ENCODE data around the gene NOP16. TPM values are rescaled to one million over a fixed set of nuclear protein-coding genes. Genes with fewer than 3 reads are reported as not detected.

Gene NOP16
- total RNA-seq, 1 experiment from 2014 or later, result 103 TPM

DNA sequence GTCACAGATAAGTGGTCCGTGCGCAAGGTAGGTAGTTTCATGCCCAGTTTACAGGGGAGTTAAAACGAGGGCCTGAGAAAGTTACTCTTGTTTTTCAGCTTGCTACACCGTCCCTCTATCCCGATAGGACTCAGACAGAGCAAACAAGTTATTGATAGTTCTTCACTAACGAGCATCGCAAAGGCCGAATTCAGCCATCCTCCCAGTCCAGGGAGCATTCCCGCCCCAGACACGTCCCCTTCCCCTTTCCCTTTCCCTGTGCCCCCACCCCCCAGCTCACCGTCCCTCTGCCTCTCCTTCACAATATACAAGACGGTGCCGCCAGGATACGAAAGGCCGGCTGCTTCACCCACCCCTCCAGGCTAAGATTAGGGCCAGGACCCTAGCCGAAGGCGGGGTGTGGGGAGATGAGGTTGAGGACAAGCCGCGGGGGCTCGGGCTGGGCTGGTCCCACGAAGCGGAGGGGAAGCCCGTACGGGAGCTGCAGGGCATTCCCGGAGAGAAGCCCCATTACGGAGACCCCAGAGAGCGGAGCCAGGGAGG lies 27.4 kb downstream of the NOP16 start:
- peaks cover 9% of the 10 kb centered on the region; the same call in 1 of the 2 replicates for H3K36me3 ChIP-seq (ENCODE audit: low read depth, low read length)
- intact Hi-C loops (cut with micrococcal nuclease), result loop anchor here (2.0 kb wide), 1 partner anchor 54 kb away; no protein-coding TSS in a partner anchor
- no peak overlapping the region for H3K27ac ChIP-seq (ENCODE audit: low read length)
- H3K9ac ChIP-seq (ENCODE audit: low read length), result peak overlapping the region; percentile 84
- H2AFZ ChIP-seq (ENCODE audit: low read length), result peak overlapping the region; percentile 81
- H4K20me1 ChIP-seq (ENCODE audit: low read length), result 0 out of 2 replicates have a peak, but pooled peaks cover 4% of the 10 kb centered on the region
- no peaks in the 10 kb centered on the region for H3K27me3 ChIP-seq (ENCODE audit: low read length)
- H3K79me2 ChIP-seq (ENCODE audit: low read length), result peaks cover 49% of the 10 kb centered on the region
- no peaks in the 10 kb centered on the region for H3K9me2 ChIP-seq (replicated peaks; ENCODE audit: low read length)
- peak overlapping the region; percentile 85 for H3K4me2 ChIP-seq (ENCODE audit: low read length)
- TF ChIP-seq, protein P1, sequence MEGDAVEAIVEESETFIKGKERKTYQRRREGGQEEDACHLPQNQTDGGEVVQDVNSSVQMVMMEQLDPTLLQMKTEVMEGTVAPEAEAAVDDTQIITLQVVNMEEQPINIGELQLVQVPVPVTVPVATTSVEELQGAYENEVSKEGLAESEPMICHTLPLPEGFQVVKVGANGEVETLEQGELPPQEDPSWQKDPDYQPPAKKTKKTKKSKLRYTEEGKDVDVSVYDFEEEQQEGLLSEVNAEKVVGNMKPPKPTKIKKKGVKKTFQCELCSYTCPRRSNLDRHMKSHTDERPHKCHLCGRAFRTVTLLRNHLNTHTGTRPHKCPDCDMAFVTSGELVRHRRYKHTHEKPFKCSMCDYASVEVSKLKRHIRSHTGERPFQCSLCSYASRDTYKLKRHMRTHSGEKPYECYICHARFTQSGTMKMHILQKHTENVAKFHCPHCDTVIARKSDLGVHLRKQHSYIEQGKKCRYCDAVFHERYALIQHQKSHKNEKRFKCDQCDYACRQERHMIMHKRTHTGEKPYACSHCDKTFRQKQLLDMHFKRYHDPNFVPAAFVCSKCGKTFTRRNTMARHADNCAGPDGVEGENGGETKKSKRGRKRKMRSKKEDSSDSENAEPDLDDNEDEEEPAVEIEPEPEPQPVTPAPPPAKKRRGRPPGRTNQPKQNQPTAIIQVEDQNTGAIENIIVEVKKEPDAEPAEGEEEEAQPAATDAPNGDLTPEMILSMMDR (conservative IDR thresholded peaks at IDR 0.05; ENCODE audit: low read depth, low read length), result no peak
- TF ChIP-seq EZH2phosphoT487 (IDR thresholded peaks at IDR 0.05; ENCODE audit: borderline replicate concordance, low read length) (no peak), EZH2 (IDR thresholded peaks at IDR 0.05; ENCODE audit: low read length, unreplicated experiment) (no peak)
- ChIA-PET POLR2A (ENCODE audit: unreplicated experiment) (no interaction called here), CTCF (no interaction called here)
- no peaks in the 10 kb centered on the region for H3F3A ChIP-seq (ENCODE audit: low read length, unreplicated experiment)
- TSS peak; percentile 79 for BruUV-seq (replicated peaks)
- peaks cover 11% of the 10 kb centered on the region; the same call in 1 of the 2 replicates for H3K4me1 ChIP-seq (ENCODE audit: insufficient read depth, low read length)
- H3K9me3 ChIP-seq (ENCODE audit: low read length), result no peaks in the 10 kb centered on the region
- ATAC-seq (peak; percentile 20), DNase-seq (peak; percentile 10)
- peak overlapping the region; percentile 95 for H3K4me3 ChIP-seq (ENCODE audit: low read length)

DNA sequence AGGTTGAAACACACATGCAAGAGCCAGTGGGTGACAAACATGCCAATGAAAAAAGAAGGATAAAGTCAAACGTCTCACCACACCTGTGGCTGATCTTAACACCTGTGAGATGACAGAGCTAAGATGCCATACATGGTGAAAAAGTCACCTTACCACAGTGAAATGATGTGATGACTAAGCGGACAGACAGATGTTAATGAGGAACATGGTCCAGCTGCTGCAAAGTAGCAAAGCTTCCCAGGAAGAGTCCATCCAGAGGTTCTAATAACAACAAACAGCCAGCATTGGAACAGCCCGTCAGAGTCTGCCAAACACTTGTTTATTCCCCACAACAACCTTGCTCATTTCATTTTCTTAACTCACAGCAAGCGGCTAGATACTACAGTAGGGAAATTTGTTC lies 28.7 kb downstream of the NOP16 start:
- H2AFZ ChIP-seq (ENCODE audit: low read length), result no peak overlapping the region
- intact Hi-C loops (cut with micrococcal nuclease), result loop anchor here (2.0 kb wide), 1 partner anchor 55 kb away; no protein-coding TSS in a partner anchor
- ATAC-seq, result no peak
- H3K9me2 ChIP-seq (replicated peaks; ENCODE audit: low read length), result no peaks in the 10 kb centered on the region
- TSS peak; percentile 13 for BruUV-seq (replicated peaks)
- H3K27ac ChIP-seq (ENCODE audit: low read length), result no peak overlapping the region
- TF ChIP-seq EZH2 (IDR thresholded peaks at IDR 0.05; ENCODE audit: low read length, unreplicated experiment), result no peak
- TF ChIP-seq, protein P1 (conservative IDR thresholded peaks at IDR 0.05; ENCODE audit: low read depth, low read length), result no peak
- TF ChIP-seq EZH2phosphoT487 (IDR thresholded peaks at IDR 0.05; ENCODE audit: borderline replicate concordance, low read length), result no peak
- peak; percentile 15 for DNase-seq
- CTCF ChIA-PET, result no interaction called here
- no peaks in the 10 kb centered on the region for H3F3A ChIP-seq (ENCODE audit: low read length, unreplicated experiment)
- H3K4me2 ChIP-seq (ENCODE audit: low read length), result peak overlapping the region; percentile 85
- H3K4me3 ChIP-seq (ENCODE audit: low read length), result peak overlapping the region; percentile 95; the same call in 1 of the 2 replicates
- no peaks in the 10 kb centered on the region for H3K9me3 ChIP-seq (ENCODE audit: low read length)
- peaks cover 60% of the 10 kb centered on the region for H3K79me2 ChIP-seq (ENCODE audit: low read length)
- no peak overlapping the region for H3K9ac ChIP-seq (ENCODE audit: low read length)
- H3K27me3 ChIP-seq (ENCODE audit: low read length), result no peaks in the 10 kb centered on the region
- 0 out of 2 replicates have a peak, but pooled peaks cover 4% of the 10 kb centered on the region for H4K20me1 ChIP-seq (ENCODE audit: low read length)
- H3K4me1 ChIP-seq (ENCODE audit: insufficient read depth, low read length), result peaks cover 11% of the 10 kb centered on the region; the same call in 1 of the 2 replicates
- POLR2A ChIA-PET (ENCODE audit: unreplicated experiment), result no interaction called here
- peaks cover 11% of the 10 kb centered on the region for H3K36me3 ChIP-seq (ENCODE audit: low read depth, low read length)

DNA sequence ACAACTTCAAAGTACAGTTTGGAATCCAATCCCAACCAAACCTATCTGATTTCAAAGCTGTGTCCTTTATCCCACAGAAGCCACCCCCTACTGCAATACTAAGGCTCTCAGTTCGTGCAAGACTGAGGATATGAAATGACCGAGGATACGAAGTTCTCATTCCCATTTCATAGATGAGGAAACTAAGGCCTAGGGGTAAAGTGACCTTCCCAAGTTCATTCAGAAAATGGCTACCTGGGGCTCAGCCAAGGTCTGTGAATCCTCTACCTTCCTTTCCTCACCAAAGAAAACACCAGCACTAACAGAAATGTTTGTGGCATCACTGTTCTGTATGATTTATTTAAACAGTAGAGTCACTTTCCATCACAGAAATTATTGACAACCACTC lies 32.2 kb downstream of the NOP16 start:
- POLR2A ChIA-PET (ENCODE audit: unreplicated experiment), result interaction anchor here (0.7 kb wide), 1 partner anchor 176 kb away, joined by 3 read pairs; no protein-coding TSS in a partner anchor

More for the DNA sequence above, 32.2 kb downstream of the NOP16 start:
- no peak for ATAC-seq
- Histone ChIP-seq H3K36me3 (ENCODE audit: low read depth, low read length) (peaks cover 39% of the 10 kb centered on the region), H4K20me1 (ENCODE audit: low read length) (0 out of 2 replicates have a peak, but pooled peaks cover 4% of the 10 kb centered on the region), H3F3A (ENCODE audit: low read length, unreplicated experiment) (no peaks in the 10 kb centered on the region), H3K4me2 (ENCODE audit: low read length) (no peak overlapping the region), H3K4me1 (ENCODE audit: insufficient read depth, low read length) (0 out of 2 replicates have a peak, but pooled peaks cover 5% of the 10 kb centered on the region), H3K9me3 (ENCODE audit: low read length) (no peaks in the 10 kb centered on the region), H3K4me3 (ENCODE audit: low read length) (no peak overlapping the region), H2AFZ (ENCODE audit: low read length) (no peak overlapping the region), H3K27me3 (ENCODE audit: low read length) (no peaks in the 10 kb centered on the region), H3K79me2 (ENCODE audit: low read length) (peaks cover 72% of the 10 kb centered on the region), H3K9me2 (replicated peaks; ENCODE audit: low read length) (no peaks in the 10 kb centered on the region), H3K9ac (ENCODE audit: low read length) (no peak overlapping the region), H3K27ac (ENCODE audit: low read length) (no peak overlapping the region)
- CTCF ChIA-PET, result no interaction called here
- no peak for TF ChIP-seq EZH2phosphoT487 (IDR thresholded peaks at IDR 0.05; ENCODE audit: borderline replicate concordance, low read length)
- TF ChIP-seq, protein P1 (conservative IDR thresholded peaks at IDR 0.05; ENCODE audit: low read depth, low read length), result no peak
- TF ChIP-seq EZH2 (IDR thresholded peaks at IDR 0.05; ENCODE audit: low read length, unreplicated experiment), result no peak
- intact Hi-C loops (cut with micrococcal nuclease), result no loop called here
- BruUV-seq (replicated peaks), result no TSS peak
- no peak for DNase-seq

All from PC-3 (cell line).